Neural cell (in vitro differentiated cells): Measurements from ENCODE around the gene EP400. TPM values are rescaled to one million over a fixed set of nuclear protein-coding genes. Genes with fewer than 3 reads are reported as not detected.

Experiments
- H2AFZ ChIP-seq: fragments of 200-600, 300-800 bp; sonication (generic), shearing (Covaris generic); 2 replicates; pipeline ENCODE4 v1.6.0; 2014; ENCODE audit warnings: low read depth, mild to moderate bottlenecking, antibody characterized with exemption, low read length, moderate library complexity
- H3F3A ChIP-seq: fragments of 200-600 bp; shearing (Covaris generic); 2 replicates; pipeline ENCODE4 v1.6.1; 2016; ENCODE audit warnings: mild to moderate bottlenecking, moderate library complexity, mixed read lengths, antibody characterized with exemption, low read length; ENCODE audit not compliant: insufficient read depth, poor library complexity, severe bottlenecking
- H3K27ac ChIP-seq: fragments of 200-600, 300-800 bp; sonication (generic), shearing (Covaris generic); 2 replicates; pipeline ENCODE4 v1.5.1; 2014; ENCODE audit warnings: mild to moderate bottlenecking, low read length, moderate library complexity
- H3K27me3 ChIP-seq: fragments of 300-800, 200-600 bp; sonication (generic), shearing (Covaris generic); 2 replicates; pipeline ENCODE4 v1.6.0; 2014; ENCODE audit warnings: mild to moderate bottlenecking, low read depth, low read length, moderate library complexity; ENCODE audit not compliant: insufficient read depth
- H3K36me3 ChIP-seq: fragments of 300-800, 200-600 bp; sonication (generic), shearing (Covaris generic); 2 replicates; pipeline ENCODE4 v1.5.1; 2014; ENCODE audit warnings: mild to moderate bottlenecking, antibody characterized with exemption, low read length, moderate library complexity; ENCODE audit not compliant: insufficient read depth
- H3K4me2 ChIP-seq: fragments of 300-800, 200-600 bp; sonication (generic), shearing (Covaris generic); 2 replicates; pipeline ENCODE4 v1.6.0; 2014; ENCODE audit warnings: mild to moderate bottlenecking, low read length
- H3K4me3 ChIP-seq: fragments of 300-800, 200-600 bp; sonication (generic), shearing (Covaris generic); 2 replicates; pipeline ENCODE4 v1.5.1; 2014; ENCODE audit warnings: mild to moderate bottlenecking, low read length, moderate library complexity
- H3K79me2 ChIP-seq: fragments of 200-600 bp; shearing (Covaris generic); replicated peaks from 2 replicates; pipeline ENCODE4 v1.6.0; 2014; ENCODE audit warnings: mild to moderate bottlenecking, low read length, moderate library complexity; ENCODE audit not compliant: insufficient read depth
- H3K9ac ChIP-seq: fragments of 300-800, 200-600 bp; sonication (generic), shearing (Covaris generic); 2 replicates; pipeline ENCODE4 v1.6.1; 2016; ENCODE audit warnings: mild to moderate bottlenecking, low read length, mixed read lengths
- H3K9me2 ChIP-seq: fragments of 200-600 bp; shearing (Covaris generic); 2 replicates; pipeline ENCODE4 v1.6.1; 2016; ENCODE audit warnings: mild to moderate bottlenecking, low read length, mixed read lengths; ENCODE audit not compliant: insufficient read depth
- H3K9me3 ChIP-seq: fragments of 200-600, 300-800 bp; sonication (generic), shearing (Covaris generic); 2 replicates; pipeline ENCODE4 v1.6.1; 2016; ENCODE audit warnings: mild to moderate bottlenecking, mixed run types, low read length, moderate library complexity, mixed read lengths
- H4K20me1 ChIP-seq: fragments of 200-600 bp; shearing (Covaris generic); 2 replicates; pipeline ENCODE4 v1.6.1; 2016; ENCODE audit warnings: mild to moderate bottlenecking, mixed run types; ENCODE audit not compliant: insufficient read depth
- EP300 ChIP-seq: fragments of 450-650 bp; conservative IDR thresholded peaks from 2 replicates; pipeline ENCODE4 v1.6.1; 2014; ENCODE audit warnings: antibody characterized with exemption, mild to moderate bottlenecking, moderate library complexity; ENCODE audit not compliant: poor library complexity, severe bottlenecking
- EZH2 ChIP-seq: fragments of 200-600, 300-800 bp; shearing (Covaris generic), sonication (generic); IDR thresholded peaks from 2 replicates; pipeline ENCODE4 v1.6.1; 2014; ENCODE audit warnings: antibody characterized with exemption, low read length, borderline replicate concordance, mild to moderate bottlenecking; ENCODE audit not compliant: insufficient read depth, poor library complexity, severe bottlenecking
- MXI1 ChIP-seq: fragments of 450-650 bp; conservative IDR thresholded peaks from 2 replicates; pipeline ENCODE4 v1.6.1; 2014; ENCODE audit warnings: antibody characterized with exemption, mild to moderate bottlenecking; ENCODE audit not compliant: poor library complexity, severe bottlenecking
- POLR2AphosphoS5 ChIP-seq: IDR thresholded peaks from 2 replicates; pipeline ENCODE4 v1.6.1; 2012
- RAD21 ChIP-seq: fragments of 450-650 bp; conservative IDR thresholded peaks from 2 replicates; pipeline ENCODE4 v1.6.1; 2014; ENCODE audit warnings: antibody characterized with exemption, mild to moderate bottlenecking, moderate library complexity
- SMC3 ChIP-seq: fragments of 450-650 bp; conservative IDR thresholded peaks from 2 replicates; pipeline ENCODE4 v1.6.1; 2014; ENCODE audit warnings: antibody characterized with exemption, mild to moderate bottlenecking, moderate library complexity; ENCODE audit not compliant: poor library complexity
- TAF1 ChIP-seq: IDR thresholded peaks from 2 replicates; pipeline ENCODE4 v1.6.1; 2012; ENCODE audit warnings: low read depth
- polyA plus RNA-seq: library from polyadenylated mRNA; depleted of rRNA; stranded (reverse); fragments of >200 nt; gene quantifications from 2 replicates; pipeline ENCODE4 v1.2.3, GENCODE V29; 2014
- TF ChIP-seq, protein P1 (sequence below): IDR thresholded peaks from 2 replicates; pipeline ENCODE4 v1.6.1; 2012; ENCODE audit warnings: borderline replicate concordance
- TF ChIP-seq, protein P2 (sequence below): fragments of 450-650 bp; IDR thresholded peaks from 2 replicates; pipeline ENCODE4 v1.5.1; 2014; ENCODE audit warnings: antibody characterized with exemption, mild to moderate bottlenecking, moderate library complexity; ENCODE audit not compliant: poor library complexity, severe bottlenecking

The EP400 gene
- polyA plus RNA-seq, 1 donor from 2014 or later, result 19.4 TPM

DNA sequence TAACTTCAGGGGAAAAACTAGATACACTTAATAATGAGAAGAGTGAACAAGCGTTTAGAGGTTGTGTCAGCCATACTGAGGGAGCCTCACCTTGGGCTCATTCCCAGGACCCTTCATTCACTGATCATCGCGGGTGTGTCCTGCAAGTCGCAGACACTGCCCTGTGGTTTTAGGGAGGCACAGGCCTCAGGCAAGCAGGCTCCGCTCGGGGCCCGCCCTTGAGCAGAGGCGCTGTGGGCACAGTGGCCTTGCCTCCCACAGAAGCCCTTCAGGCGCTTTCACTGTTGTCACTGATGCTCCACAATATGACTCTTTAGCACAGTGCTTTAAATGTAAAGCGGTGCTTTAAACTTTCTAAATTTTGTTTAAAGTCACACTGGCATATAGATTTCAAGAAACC, 127.0 kb downstream of the EP400 start:
- Histone ChIP-seq H3K4me2 (no peak overlapping the region), H3K27ac (no peak overlapping the region), H3K79me2 (no peaks in the 10 kb centered on the region), H3K36me3 (peaks cover 9% of the 10 kb centered on the region), H3K27me3 (no peaks in the 10 kb centered on the region), H3K4me3 (no peak overlapping the region), H4K20me1 (no peaks in the 10 kb centered on the region), H3F3A (no peaks in the 10 kb centered on the region), H3K9ac (no peak overlapping the region), H3K9me2 (no peaks in the 10 kb centered on the region), H3K9me3 (no peaks in the 10 kb centered on the region), H2AFZ (no peak overlapping the region)
- TF ChIP-seq EZH2 (no peak), EP300 (no peak), TAF1 (no peak), SMC3 (no peak), MXI1 (no peak), POLR2AphosphoS5 (no peak), RAD21 (no peak)
- TF ChIP-seq, protein P1, sequence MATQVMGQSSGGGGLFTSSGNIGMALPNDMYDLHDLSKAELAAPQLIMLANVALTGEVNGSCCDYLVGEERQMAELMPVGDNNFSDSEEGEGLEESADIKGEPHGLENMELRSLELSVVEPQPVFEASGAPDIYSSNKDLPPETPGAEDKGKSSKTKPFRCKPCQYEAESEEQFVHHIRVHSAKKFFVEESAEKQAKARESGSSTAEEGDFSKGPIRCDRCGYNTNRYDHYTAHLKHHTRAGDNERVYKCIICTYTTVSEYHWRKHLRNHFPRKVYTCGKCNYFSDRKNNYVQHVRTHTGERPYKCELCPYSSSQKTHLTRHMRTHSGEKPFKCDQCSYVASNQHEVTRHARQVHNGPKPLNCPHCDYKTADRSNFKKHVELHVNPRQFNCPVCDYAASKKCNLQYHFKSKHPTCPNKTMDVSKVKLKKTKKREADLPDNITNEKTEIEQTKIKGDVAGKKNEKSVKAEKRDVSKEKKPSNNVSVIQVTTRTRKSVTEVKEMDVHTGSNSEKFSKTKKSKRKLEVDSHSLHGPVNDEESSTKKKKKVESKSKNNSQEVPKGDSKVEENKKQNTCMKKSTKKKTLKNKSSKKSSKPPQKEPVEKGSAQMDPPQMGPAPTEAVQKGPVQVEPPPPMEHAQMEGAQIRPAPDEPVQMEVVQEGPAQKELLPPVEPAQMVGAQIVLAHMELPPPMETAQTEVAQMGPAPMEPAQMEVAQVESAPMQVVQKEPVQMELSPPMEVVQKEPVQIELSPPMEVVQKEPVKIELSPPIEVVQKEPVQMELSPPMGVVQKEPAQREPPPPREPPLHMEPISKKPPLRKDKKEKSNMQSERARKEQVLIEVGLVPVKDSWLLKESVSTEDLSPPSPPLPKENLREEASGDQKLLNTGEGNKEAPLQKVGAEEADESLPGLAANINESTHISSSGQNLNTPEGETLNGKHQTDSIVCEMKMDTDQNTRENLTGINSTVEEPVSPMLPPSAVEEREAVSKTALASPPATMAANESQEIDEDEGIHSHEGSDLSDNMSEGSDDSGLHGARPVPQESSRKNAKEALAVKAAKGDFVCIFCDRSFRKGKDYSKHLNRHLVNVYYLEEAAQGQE, result no peak
- TF ChIP-seq, protein P2, sequence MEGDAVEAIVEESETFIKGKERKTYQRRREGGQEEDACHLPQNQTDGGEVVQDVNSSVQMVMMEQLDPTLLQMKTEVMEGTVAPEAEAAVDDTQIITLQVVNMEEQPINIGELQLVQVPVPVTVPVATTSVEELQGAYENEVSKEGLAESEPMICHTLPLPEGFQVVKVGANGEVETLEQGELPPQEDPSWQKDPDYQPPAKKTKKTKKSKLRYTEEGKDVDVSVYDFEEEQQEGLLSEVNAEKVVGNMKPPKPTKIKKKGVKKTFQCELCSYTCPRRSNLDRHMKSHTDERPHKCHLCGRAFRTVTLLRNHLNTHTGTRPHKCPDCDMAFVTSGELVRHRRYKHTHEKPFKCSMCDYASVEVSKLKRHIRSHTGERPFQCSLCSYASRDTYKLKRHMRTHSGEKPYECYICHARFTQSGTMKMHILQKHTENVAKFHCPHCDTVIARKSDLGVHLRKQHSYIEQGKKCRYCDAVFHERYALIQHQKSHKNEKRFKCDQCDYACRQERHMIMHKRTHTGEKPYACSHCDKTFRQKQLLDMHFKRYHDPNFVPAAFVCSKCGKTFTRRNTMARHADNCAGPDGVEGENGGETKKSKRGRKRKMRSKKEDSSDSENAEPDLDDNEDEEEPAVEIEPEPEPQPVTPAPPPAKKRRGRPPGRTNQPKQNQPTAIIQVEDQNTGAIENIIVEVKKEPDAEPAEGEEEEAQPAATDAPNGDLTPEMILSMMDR, result no peak

DNA sequence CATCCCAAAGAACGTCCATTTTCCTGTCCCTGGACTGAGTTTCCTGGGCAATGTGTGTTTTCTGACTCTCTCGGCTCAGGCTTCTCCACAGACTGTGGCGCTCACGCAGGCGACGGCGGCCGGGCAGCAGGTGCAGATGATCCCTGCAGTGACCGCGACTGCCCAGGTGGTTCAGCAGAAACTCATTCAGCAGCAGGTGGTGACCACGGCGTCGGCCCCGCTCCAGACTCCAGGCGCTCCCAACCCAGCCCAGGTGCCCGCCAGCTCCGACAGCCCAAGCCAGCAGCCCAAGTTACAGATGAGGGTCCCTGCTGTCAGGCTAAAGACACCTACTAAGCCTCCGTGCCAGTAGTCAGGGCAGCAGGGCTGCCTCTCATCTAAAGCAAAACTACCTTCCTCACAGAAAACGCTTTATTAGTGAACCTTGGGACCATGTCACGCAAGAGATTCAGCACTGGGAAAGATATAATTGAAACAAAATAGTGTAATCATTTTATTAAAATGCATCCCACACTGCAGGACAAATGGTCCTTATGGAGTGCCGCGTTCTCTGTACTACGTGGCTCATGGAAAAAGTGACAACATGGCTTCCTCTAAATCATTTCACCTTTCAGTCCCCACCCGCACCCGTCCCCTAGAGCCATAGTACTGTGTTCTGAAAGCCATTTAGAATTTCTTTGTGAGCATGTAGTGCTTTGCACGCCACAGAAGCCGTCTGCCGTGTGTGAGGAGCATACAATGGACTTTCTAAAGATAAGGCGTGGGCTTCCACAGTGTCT, 127.8 kb downstream of the EP400 start:
- Histone ChIP-seq H4K20me1 (no peaks in the 10 kb centered on the region), H3K9me2 (no peaks in the 10 kb centered on the region), H3K27ac (no peak overlapping the region), H3K79me2 (no peaks in the 10 kb centered on the region), H3K36me3 (peaks cover 9% of the 10 kb centered on the region), H3K9ac (no peak overlapping the region), H3K9me3 (no peaks in the 10 kb centered on the region), H2AFZ (no peak overlapping the region), H3K27me3 (no peaks in the 10 kb centered on the region), H3K4me2 (no peak overlapping the region), H3K4me3 (no peak overlapping the region), H3F3A (no peaks in the 10 kb centered on the region)
- TF ChIP-seq, protein P2, result no peak
- TF ChIP-seq POLR2AphosphoS5, result no peak
- TF ChIP-seq, protein P1, result no peak
- TF ChIP-seq MXI1, result no peak
- TF ChIP-seq EZH2, result no peak
- no peak for TF ChIP-seq EP300
